Measurements from ENCODE around the gene GRID2. TPM values are rescaled to one million over a fixed set of nuclear protein-coding genes. Genes with fewer than 3 reads are reported as not detected.

The GRID2 gene
- total RNA-seq, 1 donor from 2014 or later: not detected

DNA sequence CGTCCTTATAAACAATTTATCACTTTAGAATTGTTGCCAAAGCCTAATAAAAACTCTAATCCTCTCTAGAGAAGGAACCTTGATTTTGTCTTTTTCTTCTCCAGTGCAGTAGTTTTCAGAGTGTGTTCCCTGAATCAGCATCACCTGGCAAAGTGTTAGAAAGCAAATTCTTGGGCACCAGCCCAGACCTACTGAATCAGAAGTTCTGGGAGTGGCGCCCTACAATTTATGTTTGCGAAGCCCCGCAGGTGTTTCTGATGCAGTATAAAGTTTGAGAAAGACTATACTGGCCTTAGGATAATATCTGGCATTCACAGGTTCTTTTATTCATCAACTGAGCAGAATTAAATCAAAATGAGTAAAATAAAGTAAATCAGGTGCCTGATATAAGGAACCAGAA lies 879.0 kb downstream of the GRID2 start:
- no peak overlapping the region for H3K27ac ChIP-seq
- no peaks in the 10 kb centered on the region for H3K36me3 ChIP-seq
- H3K4me1 ChIP-seq: no peaks in the 10 kb centered on the region
- TF ChIP-seq, protein P1, sequence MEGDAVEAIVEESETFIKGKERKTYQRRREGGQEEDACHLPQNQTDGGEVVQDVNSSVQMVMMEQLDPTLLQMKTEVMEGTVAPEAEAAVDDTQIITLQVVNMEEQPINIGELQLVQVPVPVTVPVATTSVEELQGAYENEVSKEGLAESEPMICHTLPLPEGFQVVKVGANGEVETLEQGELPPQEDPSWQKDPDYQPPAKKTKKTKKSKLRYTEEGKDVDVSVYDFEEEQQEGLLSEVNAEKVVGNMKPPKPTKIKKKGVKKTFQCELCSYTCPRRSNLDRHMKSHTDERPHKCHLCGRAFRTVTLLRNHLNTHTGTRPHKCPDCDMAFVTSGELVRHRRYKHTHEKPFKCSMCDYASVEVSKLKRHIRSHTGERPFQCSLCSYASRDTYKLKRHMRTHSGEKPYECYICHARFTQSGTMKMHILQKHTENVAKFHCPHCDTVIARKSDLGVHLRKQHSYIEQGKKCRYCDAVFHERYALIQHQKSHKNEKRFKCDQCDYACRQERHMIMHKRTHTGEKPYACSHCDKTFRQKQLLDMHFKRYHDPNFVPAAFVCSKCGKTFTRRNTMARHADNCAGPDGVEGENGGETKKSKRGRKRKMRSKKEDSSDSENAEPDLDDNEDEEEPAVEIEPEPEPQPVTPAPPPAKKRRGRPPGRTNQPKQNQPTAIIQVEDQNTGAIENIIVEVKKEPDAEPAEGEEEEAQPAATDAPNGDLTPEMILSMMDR (IDR thresholded peaks at IDR 0.05): no peak
- intact Hi-C loops (cut with DNase I): no loop called here
- no peak overlapping the region for H3K4me3 ChIP-seq
- ATAC-seq (peak in 1 of 2 donors; percentile 78), DNase-seq (no peak)
- H3K27me3 ChIP-seq (ENCODE audit: low read depth): no peaks in the 10 kb centered on the region
- no peaks in the 10 kb centered on the region for H3K9me3 ChIP-seq

DNA sequence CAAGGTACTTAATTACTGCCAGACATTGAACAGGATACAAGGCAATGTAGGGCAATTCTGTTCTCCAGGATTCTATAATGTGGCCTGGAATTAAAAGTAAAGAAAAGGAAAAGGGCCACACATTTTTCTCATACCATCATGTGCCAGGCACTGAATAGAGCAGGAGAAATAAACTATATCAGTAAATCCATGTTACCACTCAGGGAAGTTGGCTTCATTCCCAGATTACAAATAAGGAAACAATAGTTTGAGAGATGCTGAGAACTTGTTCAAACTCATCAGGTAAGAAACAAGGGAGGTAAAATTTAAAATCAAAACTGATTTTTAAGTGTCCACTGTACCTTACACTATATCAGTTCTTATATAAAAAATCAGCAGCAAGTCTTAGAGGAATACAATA lies 879.8 kb downstream of the GRID2 start:
- Histone ChIP-seq H3K9me3 (no peaks in the 10 kb centered on the region), H3K36me3 (no peaks in the 10 kb centered on the region), H3K4me1 (no peaks in the 10 kb centered on the region), H3K27ac (no peak overlapping the region), H3K4me3 (no peak overlapping the region), H3K27me3 (ENCODE audit: low read depth) (no peaks in the 10 kb centered on the region)
- peak; percentile 49 to 79 for ATAC-seq
- intact Hi-C loops (cut with DNase I): no loop called here
- TF ChIP-seq, protein P1 (IDR thresholded peaks at IDR 0.05): no peak
- DNase-seq: no peak

DNA sequence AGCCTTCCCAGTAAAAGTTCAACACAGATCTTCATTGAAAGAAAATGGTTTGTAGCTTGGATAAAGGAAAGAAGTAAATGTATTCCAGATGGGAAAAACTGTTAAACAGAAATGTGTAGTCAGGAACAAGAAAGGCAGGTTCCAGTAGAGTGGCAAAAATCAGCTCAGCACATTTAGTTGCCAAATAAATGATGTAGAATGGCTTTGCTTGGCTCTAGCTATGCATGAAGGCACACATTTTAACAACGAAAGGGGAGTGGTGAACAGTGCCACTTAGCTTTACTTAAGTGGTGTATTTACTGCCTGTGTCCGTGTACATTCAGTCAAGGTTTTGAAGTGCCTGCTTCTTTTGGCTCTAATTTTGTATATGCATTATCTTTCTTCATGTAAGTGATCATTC lies 880.3 kb downstream of the GRID2 start:
- DNase-seq: no peak
- Histone ChIP-seq H3K36me3 (no peaks in the 10 kb centered on the region), H3K27me3 (ENCODE audit: low read depth) (no peaks in the 10 kb centered on the region), H3K4me3 (no peak overlapping the region), H3K27ac (no peak overlapping the region), H3K4me1 (no peaks in the 10 kb centered on the region), H3K9me3 (no peaks in the 10 kb centered on the region)
- peak; percentile 75 to 88 for ATAC-seq
- TF ChIP-seq, protein P1 (IDR thresholded peaks at IDR 0.05): no peak
- intact Hi-C loops (cut with DNase I): no loop called here

DNA sequence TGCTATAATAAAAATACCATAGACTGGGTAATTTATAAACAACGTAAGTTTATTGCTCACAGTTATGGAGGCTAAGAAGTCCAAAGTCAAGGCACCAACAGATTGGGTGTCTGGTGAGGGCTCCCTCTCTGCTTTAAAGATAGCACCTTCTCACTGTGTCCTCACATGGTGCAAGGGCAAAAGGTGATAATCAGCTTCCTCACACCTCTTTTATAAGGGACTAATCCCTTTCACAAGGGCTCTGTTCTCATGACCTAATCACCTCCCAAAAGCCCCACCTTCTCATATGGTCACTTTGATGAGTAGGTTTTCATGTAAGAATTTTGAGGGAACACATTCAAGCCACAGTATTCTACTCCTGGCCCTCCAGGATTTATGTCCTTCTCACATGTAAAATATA lies 883.1 kb downstream of the GRID2 start:
- Histone ChIP-seq H3K36me3 (no peaks in the 10 kb centered on the region), H3K27me3 (ENCODE audit: low read depth) (no peaks in the 10 kb centered on the region), H3K4me1 (no peaks in the 10 kb centered on the region), H3K4me3 (no peak overlapping the region), H3K27ac (no peak overlapping the region), H3K9me3 (no peaks in the 10 kb centered on the region)
- intact Hi-C loops (cut with DNase I): no loop called here
- DNase-seq: no peak
- TF ChIP-seq, protein P1 (IDR thresholded peaks at IDR 0.05): no peak
- ATAC-seq: no peak

DNA sequence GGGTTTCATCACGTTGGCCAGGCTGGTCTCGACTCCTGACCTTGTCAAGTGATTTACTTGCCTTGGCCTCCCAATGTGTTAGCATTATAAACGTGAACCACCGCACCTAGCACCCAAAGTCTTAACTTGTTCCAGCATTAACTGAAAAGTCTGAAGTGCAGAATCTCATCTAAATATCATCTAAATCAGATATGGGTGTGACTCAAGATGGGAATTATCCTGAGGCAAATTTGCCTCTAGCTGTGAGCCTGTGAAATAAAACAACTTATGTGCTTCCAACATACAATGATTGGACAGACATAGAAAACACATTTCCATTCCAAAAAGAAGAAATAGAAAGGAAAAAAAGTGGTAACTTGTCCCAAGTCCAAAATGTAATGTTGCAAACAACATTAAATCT lies 883.7 kb downstream of the GRID2 start:
- H3K9me3 ChIP-seq: no peaks in the 10 kb centered on the region
- ATAC-seq (no peak), DNase-seq (no peak)
- H3K27ac ChIP-seq: no peak overlapping the region
- H3K27me3 ChIP-seq (ENCODE audit: low read depth): no peaks in the 10 kb centered on the region
- H3K36me3 ChIP-seq: no peaks in the 10 kb centered on the region
- intact Hi-C loops (cut with DNase I): no loop called here
- H3K4me1 ChIP-seq: no peaks in the 10 kb centered on the region
- TF ChIP-seq, protein P1 (IDR thresholded peaks at IDR 0.05): no peak
- H3K4me3 ChIP-seq: no peak overlapping the region

DNA sequence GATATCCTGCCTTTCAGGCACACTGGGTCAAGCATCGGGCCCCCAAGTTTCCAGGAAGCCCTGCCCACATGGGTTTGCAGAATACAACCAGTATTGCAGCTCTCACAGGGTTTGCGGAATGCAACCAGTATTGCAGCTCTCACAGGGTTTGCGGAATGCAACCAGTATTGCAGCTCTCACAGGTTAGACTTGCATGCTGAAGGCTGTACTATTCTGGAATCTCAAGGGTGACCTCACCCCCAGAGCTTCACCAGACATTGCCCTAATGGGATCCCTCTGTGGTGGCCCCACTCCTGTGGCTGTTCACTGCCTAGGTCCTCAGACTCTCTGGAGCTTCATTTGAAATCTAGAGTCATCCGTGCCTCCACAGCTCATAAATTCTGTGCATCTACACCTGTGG lies 884.1 kb downstream of the GRID2 start:
- DNase-seq: no peak
- intact Hi-C loops (cut with DNase I): no loop called here
- Histone ChIP-seq H3K27me3 (ENCODE audit: low read depth) (no peaks in the 10 kb centered on the region), H3K9me3 (no peaks in the 10 kb centered on the region), H3K4me3 (no peak overlapping the region), H3K27ac (no peak overlapping the region), H3K36me3 (no peaks in the 10 kb centered on the region), H3K4me1 (no peaks in the 10 kb centered on the region)
- TF ChIP-seq, protein P1 (IDR thresholded peaks at IDR 0.05): no peak
- ATAC-seq: no peak

Data from lower lobe of right lung (tissue), 2 donors.